GM21576 (cell line): ENCODE results near the gene ARSI.
"Not testable (repeated sequence)": the region's sequence is repeated elsewhere in the genome, so short reads cannot be mapped to it uniquely, and the experiment has no call there.

ENCODE experiments used
- ATAC-seq: cut with Tn5 transposase; IDR thresholded peaks from one replicate; pipeline ENCODE4 v1.9.1; 2021; ENCODE audit warnings: mild to moderate bottlenecking, moderate library complexity; ENCODE audit not compliant: unreplicated experiment

Gene ARSI

DNA sequence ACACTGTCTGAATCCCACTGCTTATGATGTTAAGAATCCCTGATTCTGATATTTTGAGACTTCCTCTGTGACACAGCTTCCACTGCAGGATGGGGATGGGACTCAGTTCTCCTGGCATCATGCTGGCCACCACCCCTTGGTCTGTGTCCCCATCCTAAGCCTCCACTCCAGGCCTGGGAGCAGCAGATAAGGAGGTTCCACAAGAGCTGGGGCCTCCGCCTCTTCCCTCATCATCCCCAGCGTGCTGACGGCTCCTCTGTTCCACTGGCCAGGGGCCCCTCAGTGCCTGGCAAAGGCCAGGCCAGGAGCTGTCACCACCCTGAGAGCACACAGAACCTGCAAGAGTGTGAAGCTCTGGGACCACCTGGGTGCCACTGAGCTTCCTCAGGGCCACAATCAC is 53.8 kb downstream of the ARSI start:
- ATAC-seq = no peak

DNA sequence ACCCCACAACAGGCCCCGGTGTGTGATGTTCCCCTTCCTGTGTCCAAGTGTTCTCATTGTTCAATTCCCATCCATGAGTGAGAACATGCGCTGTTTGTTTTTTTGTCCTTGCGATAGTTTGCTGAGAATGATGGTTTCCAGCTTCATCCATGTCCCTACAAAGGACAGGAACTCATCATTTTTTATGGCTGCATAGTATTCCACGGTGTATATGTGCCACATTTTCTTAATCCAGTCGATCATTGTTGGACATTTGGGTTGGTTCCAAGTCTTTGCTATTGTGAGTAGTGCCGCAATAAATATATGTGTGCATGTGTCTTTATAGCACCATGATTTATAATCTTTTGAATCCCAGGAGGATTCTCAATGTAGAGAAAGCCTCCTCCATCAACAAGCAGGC is 54.2 kb downstream of the ARSI start:
- ATAC-seq = not testable (repeated sequence)

DNA sequence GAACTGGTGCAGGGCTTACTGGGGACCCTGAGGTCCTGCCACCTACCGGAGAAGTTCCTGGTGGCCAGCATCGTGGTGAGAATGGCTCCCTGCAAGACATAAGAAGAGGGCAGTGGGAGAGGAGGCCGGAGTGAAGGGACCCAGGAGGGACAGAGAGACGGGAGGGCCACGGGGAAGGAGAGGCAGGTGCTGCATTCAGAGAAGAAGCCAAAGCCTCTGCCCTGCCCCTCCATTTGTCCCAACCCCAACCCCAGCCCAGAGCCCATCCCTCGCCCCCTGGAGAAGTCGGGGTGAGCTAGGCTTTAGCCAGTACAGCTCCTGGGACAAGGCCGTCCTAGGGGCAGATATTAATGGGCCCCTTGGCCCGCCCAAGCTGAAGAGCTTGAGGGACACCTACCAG is 55.0 kb downstream of the ARSI start:
- no peak for ATAC-seq

DNA sequence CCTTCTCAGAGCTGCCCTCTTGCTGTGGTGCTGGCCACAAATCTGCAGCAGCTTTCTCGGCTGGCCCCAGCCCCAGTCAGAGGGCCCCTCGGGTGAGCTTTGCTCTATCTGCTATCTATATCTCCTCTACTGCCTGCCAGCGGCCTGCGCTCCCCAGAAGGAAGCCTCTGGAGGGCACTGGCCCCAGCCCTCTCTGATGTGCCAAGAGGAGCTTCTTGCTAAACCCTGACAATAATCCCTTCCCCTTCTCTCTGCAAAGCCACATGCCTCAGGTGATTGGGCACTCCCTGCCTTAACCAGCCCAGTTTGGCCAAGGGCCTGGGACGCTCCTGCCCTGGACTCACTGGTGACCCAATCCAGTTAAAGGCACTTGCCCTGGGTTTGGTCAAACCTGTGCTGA is 55.9 kb downstream of the ARSI start:
- no peak for ATAC-seq

DNA sequence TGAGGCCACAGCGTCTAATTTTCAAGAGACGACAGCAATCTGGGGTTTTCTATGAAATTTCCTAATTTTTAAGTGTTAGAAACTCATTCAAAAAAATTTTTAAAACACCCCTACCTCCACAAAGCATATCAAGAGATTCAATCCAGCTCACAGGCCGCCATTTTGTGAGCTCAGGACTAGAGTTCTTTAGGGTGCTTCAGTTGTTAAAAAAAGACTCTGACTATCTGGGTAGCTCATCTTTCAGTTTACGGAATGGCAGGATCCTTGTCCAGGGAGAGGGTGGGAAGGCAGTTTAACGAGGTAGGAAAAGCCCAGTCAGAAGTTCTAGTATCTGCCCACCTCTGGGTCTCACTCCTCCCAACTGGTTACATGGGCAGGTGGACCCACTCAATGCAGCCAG is 56.3 kb downstream of the ARSI start:
- ATAC-seq = no peak
